ELR (cell line): ENCODE data around the gene ABRAXAS1.
A peak's percentile ranks its signal among the peaks of the same experiment; 100 is the strongest.

ENCODE experiments used
- DNase-seq: peaks from one replicate; pipeline ENCODE4 v3.0.0-alpha.2; 2015; ENCODE audit warnings: low read depth

Gene ABRAXAS1

DNA sequence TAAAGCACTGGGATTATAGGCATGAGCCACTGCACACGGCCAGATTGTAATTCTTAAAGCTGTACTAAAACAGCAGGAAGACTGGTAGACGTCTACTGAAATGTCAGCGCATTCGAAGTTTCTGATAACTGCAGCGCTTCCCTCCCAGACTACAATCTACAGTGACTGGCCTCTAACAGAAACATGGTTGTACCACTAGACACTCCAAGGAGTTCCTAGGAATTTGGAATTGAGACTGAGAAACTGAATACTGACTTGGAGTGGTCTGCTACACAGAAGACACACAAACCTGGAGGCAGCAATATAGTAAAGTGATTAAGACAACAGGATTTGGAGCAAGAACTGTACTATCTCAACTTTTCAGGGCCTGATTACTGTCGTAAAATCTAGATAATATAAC, 30.2 kb downstream of the ABRAXAS1 start:
- DNase-seq: no peak

GRCh38 chr4:83449009-83449408, 35.9 kb downstream of the ABRAXAS1 start:
- no peak for DNase-seq

GRCh38 chr4:83440899-83441298, 44.0 kb downstream of the ABRAXAS1 start:
- no peak for DNase-seq

- DNase-seq: no peak
Measured at GRCh38 chr4:83440148-83440814, 44.6 kb downstream of the ABRAXAS1 start.

DNA sequence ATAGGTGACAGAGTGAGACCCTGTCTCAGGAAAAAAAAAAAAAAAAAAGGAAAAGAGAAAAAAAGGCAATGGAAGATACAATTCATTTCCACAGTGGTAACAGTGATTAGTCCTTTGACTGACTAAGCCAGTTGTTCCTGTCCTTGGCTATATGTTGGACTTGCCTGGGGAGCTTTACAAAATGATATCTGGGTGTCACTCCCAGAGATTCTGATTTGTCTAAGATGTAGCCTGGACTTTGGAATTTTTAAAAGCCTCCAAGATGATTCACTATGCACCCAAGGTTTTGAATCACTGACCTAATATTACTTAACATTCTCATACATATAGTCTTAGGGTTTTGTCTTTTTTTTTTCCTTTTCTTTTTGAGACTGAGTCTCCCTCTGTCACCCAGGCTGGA, 46.2 kb downstream of the ABRAXAS1 start:
- DNase-seq: peak; percentile 6

GRCh38 chr4:83436680-83437079, 48.2 kb downstream of the ABRAXAS1 start:
- no peak for DNase-seq

DNA sequence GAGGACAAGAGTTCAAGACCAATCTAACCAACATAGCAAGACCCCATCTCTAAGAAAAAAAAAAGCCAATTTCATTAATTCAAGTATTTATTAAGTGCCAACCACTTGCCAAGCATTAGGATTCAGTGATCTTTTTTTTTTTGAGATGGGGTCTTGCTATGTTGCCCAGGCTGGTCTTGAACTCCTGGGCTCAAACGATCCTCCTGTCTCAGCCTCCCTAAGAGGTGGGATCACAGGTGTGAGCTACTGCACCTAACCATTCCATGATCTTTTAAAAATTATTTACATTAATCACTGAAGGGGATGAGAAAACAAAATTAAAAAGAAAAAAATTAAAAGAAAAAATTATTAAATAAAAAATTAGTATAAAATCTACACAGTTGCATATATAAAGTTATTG, 53.7 kb downstream of the ABRAXAS1 start:
- DNase-seq: no peak

DNA sequence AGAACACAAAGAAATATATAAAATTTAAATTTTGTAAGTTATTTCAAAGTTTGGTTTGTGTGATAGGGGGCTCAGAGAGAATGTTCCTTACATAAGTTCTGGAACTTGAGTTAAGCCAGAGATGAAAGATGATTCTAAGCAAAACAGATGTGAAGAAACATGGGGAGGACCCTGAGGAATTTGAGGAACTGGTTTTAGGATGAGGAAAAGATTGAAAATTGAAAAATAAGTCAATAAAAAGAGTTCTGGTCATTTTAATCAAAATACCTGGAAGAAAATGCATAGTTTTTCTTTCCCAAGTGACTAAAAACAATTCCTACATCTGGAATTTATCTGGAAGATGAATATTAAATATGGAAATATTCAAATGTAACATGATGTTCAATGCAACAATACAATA, 66.7 kb downstream of the ABRAXAS1 start:
- DNase-seq: no peak

GRCh38 chr4:83417566-83417965, 67.3 kb downstream of the ABRAXAS1 start:
- no peak for DNase-seq

GRCh38 chr4:83413676-83414075, 71.2 kb downstream of the ABRAXAS1 start:
- DNase-seq: peak; percentile 39
